SH-SY5Y (cell line): ENCODE results near the gene PKD2.

Experiments used
- GATA2 ChIP-seq: IDR thresholded peaks from 2 replicates; pipeline ENCODE4 v1.6.1; 2011; ENCODE audit warnings: mild to moderate bottlenecking, low read depth, low read length
- GATA3 ChIP-seq: IDR thresholded peaks from 2 replicates; pipeline ENCODE4 v1.6.1; 2011; ENCODE audit warnings: low read depth, mild to moderate bottlenecking, low read length, moderate library complexity

DNA sequence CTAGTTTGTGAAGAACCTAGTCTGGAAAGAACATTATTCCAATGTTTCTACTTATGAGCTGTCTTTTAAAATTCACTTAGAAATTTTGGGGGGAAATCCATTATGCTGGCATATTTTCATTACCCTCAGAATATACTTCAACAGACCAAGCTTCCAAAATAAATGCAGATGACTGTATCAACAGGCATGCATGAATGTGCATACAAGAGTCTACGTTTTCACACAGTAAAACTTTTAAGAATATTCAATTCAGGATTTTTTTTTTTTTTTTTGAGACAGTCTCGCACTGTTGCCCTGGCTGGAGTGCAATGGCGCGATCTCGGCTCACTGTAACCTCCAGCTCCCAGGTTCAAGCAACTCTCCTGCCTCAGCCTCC is 101.3 kb downstream of the PKD2 start:
- no peak for TF ChIP-seq GATA3
- no peak for TF ChIP-seq GATA2
